D721Med (cell line): ENCODE results near the gene PHLDA1.
"Not testable (repeated sequence)": the region's sequence is repeated elsewhere in the genome, so short reads cannot be mapped to it uniquely, and the experiment has no call there.

Experiments used
- DNase-seq: peaks from one replicate; pipeline ENCODE4 v3.0.0; 2011; ENCODE audit warnings: low spot score; ENCODE audit not compliant: insufficient read length
- FAIRE-seq: peaks from 2 replicates; lab custom pipeline; 2011; peaks lifted over from hg19 to GRCh38; lab: Jason Lieb, UNC
- CTCF ChIP-seq: IDR thresholded peaks from 2 replicates; pipeline ENCODE4 v1.5.1; 2012; ENCODE audit warnings: mild to moderate bottlenecking, control low read depth; ENCODE audit not compliant: insufficient read depth; ENCODE audit errors: missing control alignments

The PHLDA1 gene

GRCh38 chr12:75996861-75997447, 34.6 kb downstream of the PHLDA1 start:
- no peak for FAIRE-seq
- no peak for DNase-seq

GRCh38 chr12:75995691-75996090, 35.9 kb downstream of the PHLDA1 start:
- TF ChIP-seq CTCF = no peak
- FAIRE-seq = no peak
- no peak for DNase-seq

More at GRCh38 chr12:75996861-75997447, 34.6 kb downstream of the PHLDA1 start:
- no peak for TF ChIP-seq CTCF

GRCh38 chr12:75994069-75994740, 37.4 kb downstream of the PHLDA1 start:
- no peak for TF ChIP-seq CTCF
- FAIRE-seq = no peak

GRCh38 chr12:75991753-75992152, 39.8 kb downstream of the PHLDA1 start:
- TF ChIP-seq CTCF = no peak
- no peak for FAIRE-seq

More at GRCh38 chr12:75994069-75994740, 37.4 kb downstream of the PHLDA1 start:
- no peak for DNase-seq

GRCh38 chr12:75990189-75990912, 41.2 kb downstream of the PHLDA1 start:
- DNase-seq (no peak), FAIRE-seq (no peak)
- TF ChIP-seq CTCF = no peak

More at GRCh38 chr12:75991753-75992152, 39.8 kb downstream of the PHLDA1 start:
- DNase-seq = no peak

- FAIRE-seq, DNase-seq: not testable (repeated sequence)
Observed at GRCh38 chr12:75987709-75988108, 43.9 kb downstream of the PHLDA1 start.

GRCh38 chr12:75986001-75986746, 45.4 kb downstream of the PHLDA1 start:
- DNase-seq (no peak), FAIRE-seq (no peak)
- no peak for TF ChIP-seq CTCF
